HL-60/S4 (cell line): Measurements from ENCODE around the gene FBXW2.

Source experiments
- in situ Hi-C: fragments of 300-500 bp; cut with MboI; formaldehyde crosslinking; loops from 2 replicates; pipeline ENCODE4 v1.14.3; 2022; ENCODE audit warnings: low sequenced_read_pairs

FBXW2 gene

DNA sequence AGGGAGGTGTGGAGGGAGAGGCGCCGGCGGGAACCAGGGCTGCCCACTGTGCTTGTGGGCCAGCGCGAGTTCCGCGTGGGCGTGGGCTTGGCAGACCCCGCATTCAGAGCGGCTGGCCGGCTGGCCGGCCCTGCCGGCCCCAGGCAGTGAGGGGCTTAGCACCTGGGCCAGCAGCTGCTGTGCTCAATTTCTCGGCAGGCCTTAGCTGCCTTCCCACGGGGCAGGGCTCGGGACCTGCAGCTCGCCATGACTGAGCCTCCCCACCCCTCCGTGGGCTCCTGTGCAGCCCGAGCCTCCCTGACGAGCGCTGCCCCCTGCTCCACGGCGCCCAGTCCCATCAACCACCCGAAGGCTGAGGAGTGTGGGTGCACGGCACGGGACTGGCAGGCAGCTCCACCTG lies 46.9 kb downstream of the FBXW2 start:
- in situ Hi-C loops: loop anchor here (25.0 kb wide), 1 partner anchor 641 kb away; no protein-coding TSS in a partner anchor

DNA sequence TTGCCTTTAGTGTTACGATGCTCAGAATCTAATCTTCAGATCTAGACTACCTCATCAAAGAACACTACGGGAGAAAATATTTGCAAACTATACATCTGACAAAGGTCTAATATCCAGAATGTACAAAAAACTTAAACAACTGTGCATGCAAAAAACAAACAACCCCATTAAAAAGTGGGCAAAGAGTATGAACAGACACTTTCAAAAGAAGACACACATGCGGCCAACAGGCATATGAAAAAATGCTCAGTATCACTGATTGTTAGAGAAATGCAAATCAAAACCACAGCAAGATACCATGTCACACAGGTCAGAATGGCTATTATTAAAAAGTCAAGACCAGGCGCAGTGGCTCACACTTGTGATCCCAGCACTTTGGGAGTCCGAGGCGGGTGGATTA lies 47.9 kb downstream of the FBXW2 start:
- in situ Hi-C loops: loop anchor here (25.0 kb wide), 1 partner anchor 642 kb away; no protein-coding TSS in a partner anchor

DNA sequence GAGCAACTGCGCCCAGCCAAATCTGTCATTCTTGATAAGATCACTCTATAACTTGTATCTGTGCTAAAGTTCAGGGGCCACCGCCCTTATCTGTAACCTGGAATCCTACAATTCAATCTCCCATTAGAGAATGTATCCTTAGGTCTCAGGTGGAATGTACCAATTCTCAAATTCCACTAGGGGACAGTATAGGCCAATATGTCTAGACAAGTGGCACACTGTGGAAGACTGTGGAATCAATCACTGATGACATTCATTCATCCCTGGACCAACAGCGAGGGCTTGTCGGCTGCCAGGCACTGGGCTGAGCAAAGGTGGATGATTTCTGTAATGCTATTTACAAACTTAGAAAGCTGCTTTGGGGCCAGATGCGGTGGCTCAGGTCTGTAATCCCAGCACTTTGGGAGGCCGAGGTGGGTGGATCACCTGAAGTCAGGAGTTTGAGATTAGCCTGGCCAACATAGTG lies 50.2 kb downstream of the FBXW2 start:
- in situ Hi-C loops: loop anchor here (25.0 kb wide), 1 partner anchor 644 kb away; no protein-coding TSS in a partner anchor

DNA sequence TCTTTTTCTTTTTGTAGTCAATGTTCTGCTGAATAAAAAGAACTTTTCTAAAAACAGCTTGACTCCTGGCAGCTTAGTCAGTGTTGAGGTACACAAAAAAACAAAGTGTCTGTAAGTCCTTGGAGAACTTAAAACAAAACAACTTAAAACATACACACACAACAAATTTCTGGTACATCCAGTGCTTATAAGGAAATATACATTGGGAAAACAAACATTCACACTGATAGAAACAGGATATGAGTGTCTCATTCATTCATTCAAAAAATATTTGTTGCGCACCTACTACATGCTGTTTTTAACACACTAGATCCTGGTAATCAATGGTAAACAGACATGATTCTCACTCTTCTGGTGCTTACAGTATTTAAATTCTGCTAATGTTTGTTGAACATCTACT lies 51.5 kb downstream of the FBXW2 start:
- in situ Hi-C loops: loop anchor here (25.0 kb wide), 1 partner anchor 646 kb away; no protein-coding TSS in a partner anchor

- in situ Hi-C loops: loop anchor here (25.0 kb wide), 1 partner anchor 646 kb away; no protein-coding TSS in a partner anchor
Measured at GRCh38 chr9:120741191-120741590, 52.0 kb downstream of the FBXW2 start.

DNA sequence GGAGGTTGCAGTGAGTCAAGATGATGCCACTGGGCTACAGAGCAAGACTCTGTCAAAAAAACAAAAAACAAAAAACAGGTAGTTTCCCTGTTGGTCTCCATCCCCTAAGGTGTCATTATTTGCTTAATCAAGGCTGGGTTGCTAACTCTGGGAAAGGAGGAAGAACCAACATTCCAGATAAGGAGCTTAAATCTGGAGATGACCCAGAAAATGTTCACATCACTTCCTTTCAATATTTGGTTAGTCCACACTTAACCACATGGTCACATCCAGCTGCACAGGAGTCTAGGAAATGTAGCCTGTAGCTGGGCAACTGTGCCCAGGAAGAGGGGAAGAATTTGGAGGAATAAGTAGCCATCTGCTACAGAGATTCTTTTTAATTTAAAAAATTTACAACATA lies 53.1 kb downstream of the FBXW2 start:
- in situ Hi-C loops: loop anchor here (25.0 kb wide), 1 partner anchor 647 kb away; no protein-coding TSS in a partner anchor

- in situ Hi-C loops: loop anchor here (25.0 kb wide), 1 partner anchor 650 kb away; no protein-coding TSS in a partner anchor
Measured at GRCh38 chr9:120737416-120738165, 55.6 kb downstream of the FBXW2 start.

DNA sequence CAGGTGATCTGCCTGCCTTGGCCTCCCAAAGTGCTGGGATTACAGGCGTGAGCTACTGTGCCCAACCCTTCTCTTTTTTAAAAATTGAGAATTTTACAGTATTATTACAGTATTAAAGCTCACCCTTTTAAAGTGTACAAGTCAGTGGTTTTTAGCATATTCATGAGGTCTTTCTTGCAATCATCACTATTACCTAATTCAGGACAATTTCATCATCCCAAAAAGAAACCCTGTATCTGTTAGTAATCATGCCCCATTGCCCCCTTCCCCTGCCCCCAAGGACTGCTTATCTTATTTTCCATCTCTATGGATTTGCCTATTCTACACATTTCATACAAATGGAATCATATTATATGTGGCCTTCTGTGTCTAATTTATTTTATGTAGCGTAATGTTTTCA lies 56.3 kb downstream of the FBXW2 start:
- in situ Hi-C loops: loop anchor here (25.0 kb wide), 1 partner anchor 650 kb away; no protein-coding TSS in a partner anchor

DNA sequence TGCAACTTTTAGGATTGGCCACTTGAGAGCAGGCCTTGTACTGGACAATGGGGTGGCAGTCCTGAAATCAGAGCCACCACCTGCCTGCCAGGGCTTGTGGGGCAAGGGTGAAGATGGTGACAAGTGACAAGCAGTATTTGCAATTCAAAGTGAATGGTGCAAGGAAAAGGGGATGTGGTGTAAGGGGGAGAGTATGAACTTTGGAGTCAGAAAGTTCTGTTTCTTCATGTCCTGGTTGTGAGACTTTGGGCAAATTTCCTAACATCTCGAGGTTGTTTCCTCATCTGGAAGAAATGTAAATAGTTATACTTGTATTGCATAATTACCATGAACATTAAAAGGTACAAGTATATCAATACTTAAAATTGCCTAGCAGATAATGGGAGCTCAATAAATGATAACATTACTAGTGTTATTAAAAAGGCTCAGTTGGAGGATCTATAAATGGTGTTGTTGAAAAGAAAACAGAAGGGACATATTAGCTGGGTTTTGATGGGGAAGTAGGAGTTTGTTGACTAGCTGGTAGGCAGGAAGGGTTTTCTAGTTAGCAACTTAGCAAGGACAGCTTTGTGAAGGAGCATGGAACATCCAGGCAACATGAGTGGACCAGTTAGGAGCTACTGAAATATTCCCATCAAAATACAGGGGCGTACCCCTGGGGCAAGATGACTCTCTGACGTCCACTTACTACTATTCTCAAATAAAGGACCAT lies 57.6 kb downstream of the FBXW2 start:
- in situ Hi-C loops: loop anchor here (25.0 kb wide), 1 partner anchor 652 kb away; no protein-coding TSS in a partner anchor

DNA sequence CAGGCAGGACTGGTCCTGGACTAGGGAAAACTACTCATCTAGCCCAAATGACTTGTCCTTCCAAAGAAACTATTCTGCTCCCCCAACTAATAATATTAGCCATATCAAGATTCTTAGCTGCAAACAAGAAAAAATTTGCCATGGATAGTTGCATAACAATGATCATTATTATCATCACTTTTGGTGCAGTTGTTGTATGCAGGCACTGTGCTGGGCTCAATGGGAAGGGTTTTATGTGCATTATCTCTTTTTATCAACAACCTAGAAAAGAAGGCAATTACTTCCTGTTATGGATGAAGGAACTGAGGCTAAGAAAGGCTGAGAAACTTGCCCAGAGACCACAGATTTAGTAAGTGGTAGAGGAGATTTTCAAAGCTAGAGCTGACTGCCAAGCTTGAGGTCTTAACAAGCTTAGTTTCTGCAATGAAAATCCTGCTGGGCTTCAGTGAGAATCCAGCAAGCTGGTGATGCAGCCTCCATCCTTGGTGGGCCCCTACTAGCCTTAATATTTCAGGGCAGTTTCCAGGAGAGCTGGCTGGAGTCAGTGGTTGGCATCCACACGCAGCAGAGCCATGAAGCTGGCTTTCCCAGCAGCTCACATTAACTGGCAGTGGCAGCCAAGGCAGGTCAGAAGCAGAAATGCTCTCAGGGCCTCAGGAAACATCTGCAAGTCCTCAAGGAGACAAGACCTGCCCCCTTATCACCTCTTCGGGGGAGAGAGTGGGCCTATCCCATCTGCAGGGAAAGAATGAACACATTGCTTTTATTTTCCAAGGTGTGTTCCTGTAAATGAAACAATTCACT lies 58.4 kb downstream of the FBXW2 start:
- in situ Hi-C loops: loop anchor here (25.0 kb wide), 1 partner anchor 652 kb away; no protein-coding TSS in a partner anchor

DNA sequence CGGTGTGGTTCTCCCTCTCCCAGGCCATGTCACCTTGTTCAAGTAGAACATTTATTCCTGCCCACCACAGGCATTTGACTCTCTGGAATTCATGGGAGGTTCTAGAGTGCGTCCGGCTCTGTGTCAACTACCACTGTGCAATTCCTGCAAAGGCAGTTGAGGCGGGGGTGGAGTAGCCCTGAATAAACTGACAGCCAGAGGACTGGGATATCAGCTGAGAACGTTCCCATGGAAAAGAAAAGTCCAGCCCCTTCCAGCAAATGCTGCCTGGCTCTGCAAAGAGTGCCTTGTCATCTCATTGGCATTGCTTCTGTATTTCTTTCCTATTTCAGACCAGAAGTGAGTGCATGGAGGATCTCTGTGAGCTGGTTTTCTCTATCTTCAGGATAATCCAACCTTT lies 60.0 kb downstream of the FBXW2 start:
- in situ Hi-C loops: loop anchor here (25.0 kb wide), 1 partner anchor 654 kb away; no protein-coding TSS in a partner anchor

- in situ Hi-C loops: loop anchor here (25.0 kb wide), 1 partner anchor 656 kb away; no protein-coding TSS in a partner anchor
Measured at GRCh38 chr9:120730654-120731514, 62.3 kb downstream of the FBXW2 start.

DNA sequence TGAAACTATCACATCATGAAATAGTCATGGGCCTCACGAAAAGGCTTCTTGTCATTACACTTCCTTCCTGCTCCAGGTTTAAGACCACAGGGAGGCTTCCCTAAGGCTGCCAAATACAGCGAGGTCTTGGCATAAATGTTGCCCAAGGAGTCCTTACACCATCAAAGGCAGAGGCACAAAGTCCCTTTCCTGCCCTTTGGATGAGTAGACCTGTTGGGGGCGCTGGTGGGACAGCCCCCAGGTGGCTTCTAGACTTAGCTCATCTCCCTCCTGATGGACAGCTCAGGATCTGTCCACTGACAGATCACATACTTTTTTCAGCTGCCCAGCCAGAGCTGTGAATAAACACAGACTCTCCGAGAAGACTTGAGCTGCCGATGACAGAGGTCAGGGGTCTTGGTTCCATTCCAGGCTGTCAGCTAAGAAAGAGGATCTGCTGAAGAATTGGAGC lies 63.4 kb downstream of the FBXW2 start:
- in situ Hi-C loops: loop anchor here (25.0 kb wide), 1 partner anchor 657 kb away; no protein-coding TSS in a partner anchor

DNA sequence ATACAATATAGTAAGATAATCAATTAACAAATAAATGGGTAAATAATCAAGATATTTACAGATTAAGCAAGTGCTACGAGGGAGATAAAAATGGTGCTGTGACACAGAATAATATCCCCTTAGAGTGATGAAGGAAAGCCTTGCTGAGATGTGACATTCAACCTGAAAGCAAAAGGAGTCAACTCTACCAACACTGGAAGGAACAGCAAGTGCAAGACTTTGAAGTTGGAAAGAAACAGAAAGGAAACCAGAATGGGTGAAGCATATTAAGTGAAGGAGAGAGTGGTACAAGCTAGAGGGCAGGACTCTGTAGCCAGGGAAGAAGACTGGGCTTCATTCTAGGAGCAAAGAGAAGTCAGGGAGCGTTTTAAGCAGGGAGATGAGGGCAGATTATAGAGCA lies 66.7 kb downstream of the FBXW2 start:
- in situ Hi-C loops: loop anchor here (25.0 kb wide), 1 partner anchor 661 kb away; no protein-coding TSS in a partner anchor

DNA sequence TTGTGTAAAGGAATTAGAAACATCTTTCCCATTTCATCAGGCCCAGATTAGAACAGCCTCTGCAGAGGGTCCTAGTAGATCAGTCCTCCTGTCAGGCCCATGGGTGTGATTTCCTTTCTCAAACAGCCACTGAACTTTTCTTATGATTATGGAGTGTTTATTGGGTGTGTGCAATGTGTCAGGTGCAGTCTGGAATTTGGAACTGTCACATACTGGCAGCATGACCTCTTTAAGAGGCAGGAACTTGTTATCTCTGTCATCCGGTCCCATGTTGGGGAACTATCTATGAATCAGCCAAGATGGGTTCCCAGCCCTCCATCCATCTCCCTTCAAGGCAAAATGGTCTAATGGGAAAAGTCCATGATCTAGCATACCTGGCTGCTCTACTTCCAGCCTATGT lies 67.3 kb downstream of the FBXW2 start:
- in situ Hi-C loops: loop anchor here (25.0 kb wide), 1 partner anchor 661 kb away; no protein-coding TSS in a partner anchor

DNA sequence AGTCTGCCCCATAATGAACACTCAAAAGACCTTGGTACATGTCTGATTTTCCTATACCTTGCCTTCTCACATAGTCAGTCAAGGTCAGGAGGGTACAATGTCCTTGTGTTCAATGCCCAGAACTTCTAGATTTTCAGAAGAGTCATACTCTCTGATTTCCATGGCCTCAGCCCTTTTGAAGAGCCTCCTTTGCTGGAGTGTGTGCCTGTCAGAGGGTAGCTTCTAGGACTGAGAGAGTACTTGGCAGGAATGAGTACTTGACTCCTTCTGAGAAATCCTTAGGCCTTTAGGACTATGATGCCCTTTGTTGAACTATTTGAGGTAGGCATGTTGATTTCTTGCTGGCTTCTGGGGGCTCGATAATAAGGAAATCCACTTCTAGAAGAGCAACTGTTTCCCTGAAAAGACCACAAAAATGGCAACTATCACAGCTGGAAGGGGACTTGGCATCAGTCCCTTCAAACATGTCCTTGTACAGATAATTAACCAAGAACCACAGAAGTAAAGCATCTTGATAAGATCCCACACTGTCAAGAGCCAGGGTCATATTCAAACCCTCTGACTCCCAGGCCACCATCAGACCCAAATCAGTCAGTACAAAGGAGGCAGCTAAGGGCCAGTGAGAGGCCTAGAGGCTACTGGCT lies 68.3 kb downstream of the FBXW2 start:
- in situ Hi-C loops: loop anchor here (25.0 kb wide), 1 partner anchor 662 kb away; no protein-coding TSS in a partner anchor

DNA sequence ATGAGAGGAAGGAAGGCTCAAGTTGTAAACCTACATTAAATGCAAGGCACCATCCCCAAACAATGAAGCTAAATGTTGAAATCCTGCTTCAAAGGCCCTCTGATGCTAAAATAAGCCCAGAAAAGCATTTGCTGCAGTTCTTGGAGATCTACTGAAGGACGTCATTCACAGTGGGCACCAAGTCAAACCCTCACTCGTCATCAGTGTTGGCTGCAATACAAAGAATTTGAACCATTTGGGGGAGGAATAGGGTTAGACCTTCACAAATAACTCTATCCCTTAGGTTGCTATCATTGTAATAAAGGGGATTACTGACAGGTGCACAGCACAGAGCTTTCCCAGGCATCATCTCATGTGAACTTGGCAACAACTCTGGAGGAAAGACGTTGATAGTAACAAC lies 69.7 kb downstream of the FBXW2 start:
- in situ Hi-C loops: no loop called here

- in situ Hi-C loops: no loop called here
Measured at GRCh38 chr9:120720404-120720803, 72.8 kb downstream of the FBXW2 start.

DNA sequence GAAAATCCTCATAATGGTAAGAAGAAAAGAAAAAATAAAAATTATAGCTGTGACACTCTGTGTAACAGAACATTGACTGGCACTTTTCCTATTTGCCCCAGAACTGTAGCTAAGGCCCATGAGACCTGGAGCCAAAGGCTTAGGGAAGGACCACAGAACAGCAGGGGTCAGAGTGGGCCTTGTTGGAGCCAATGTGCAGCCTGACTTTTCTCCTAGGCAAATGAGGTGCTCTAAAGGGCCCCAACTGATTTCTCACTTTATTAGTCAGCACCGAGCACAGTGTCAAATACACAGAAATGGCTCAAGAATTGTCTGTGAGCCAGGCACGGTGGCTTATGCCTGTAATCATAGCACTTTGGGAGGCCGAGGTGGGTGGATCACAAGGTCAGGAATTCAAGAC lies 74.9 kb downstream of the FBXW2 start:
- in situ Hi-C loops: no loop called here
